C4-2B (cell line): Measurements from ENCODE around the gene NUDT4.
"Not testable (repeated sequence)": the region's sequence is repeated elsewhere in the genome, so short reads cannot be mapped to it uniquely, and the experiment has no call there.

Source experiments
- H3K27ac ChIP-seq: fragments of 450-650 bp; 2 replicates; pipeline ENCODE4 v1.5.1; 2017
- CTCF ChIP-seq: fragments of 450-650 bp; conservative IDR thresholded peaks from 2 replicates; pipeline ENCODE4 v1.5.1; 2017; ENCODE audit warnings: mild to moderate bottlenecking
- ZFX ChIP-seq: fragments of 450-650 bp; IDR thresholded peaks from 2 replicates; pipeline ENCODE4 v1.6.1; 2017

NUDT4 gene

GRCh38 chr12:93390031-93390430 is 12.3 kb downstream of the NUDT4 start:
- peak overlapping the region; percentile 48; the same call in 1 of the 2 replicates for H3K27ac ChIP-seq
- TF ChIP-seq ZFX = no peak
- no peak for TF ChIP-seq CTCF

GRCh38 chr12:93390549-93391297 is 13.0 kb downstream of the NUDT4 start:
- TF ChIP-seq CTCF = no peak
- TF ChIP-seq ZFX = no peak
- peak overlapping the region; percentile 61 for H3K27ac ChIP-seq

- TF ChIP-seq ZFX (no peak), CTCF (no peak)
- H3K27ac ChIP-seq = no peak overlapping the region
Observed at GRCh38 chr12:93393425-93393824, 15.7 kb downstream of the NUDT4 start.

- TF ChIP-seq CTCF (no peak), ZFX (no peak)
- H3K27ac ChIP-seq = no peak overlapping the region
Observed at GRCh38 chr12:93397412-93397811, 19.7 kb downstream of the NUDT4 start.

- H3K27ac ChIP-seq = not testable (repeated sequence)
Observed at GRCh38 chr12:93399183-93399863, 21.6 kb downstream of the NUDT4 start.

- no peak for TF ChIP-seq CTCF
- TF ChIP-seq ZFX = no peak
- H3K27ac ChIP-seq = no peak overlapping the region
Observed at GRCh38 chr12:93402333-93403311, 24.9 kb downstream of the NUDT4 start.

GRCh38 chr12:93403988-93404803 is 26.5 kb downstream of the NUDT4 start:
- TF ChIP-seq CTCF = no peak
- TF ChIP-seq ZFX = no peak
- no peak overlapping the region for H3K27ac ChIP-seq
